HFFc6 (cell line): ENCODE data around the gene TSPAN15. TPM values are rescaled to one million over a fixed set of nuclear protein-coding genes. Genes with fewer than 3 reads are reported as not detected.
"Not testable (repeated sequence)": the region's sequence is repeated elsewhere in the genome, so short reads cannot be mapped to it uniquely, and the experiment has no call there.

Source experiments
- DNase-seq: peaks from one replicate; pipeline ENCODE4 v3.0.0-alpha.2; 2018
- H3K27ac Mint-ChIP-seq: 2 replicates; pipeline ENCODE4 v1.8.0; 2020; ENCODE audit warnings: mild to moderate bottlenecking, mixed read lengths
- H3K27me3 Mint-ChIP-seq: 2 replicates; pipeline ENCODE4 v1.8.0; 2021; ENCODE audit warnings: mild to moderate bottlenecking, moderate library complexity, mixed read lengths; ENCODE audit not compliant: insufficient read depth
- H3K36me3 Mint-ChIP-seq: 2 replicates; pipeline ENCODE4 v1.8.0; 2021; ENCODE audit warnings: low read depth, mixed read lengths
- H3K4me1 Mint-ChIP-seq: 2 replicates; pipeline ENCODE4 v1.8.0; 2020; ENCODE audit warnings: low read depth, mixed read lengths
- H3K4me3 Mint-ChIP-seq: 2 replicates; pipeline ENCODE4 v1.8.0; 2020; ENCODE audit warnings: mild to moderate bottlenecking, moderate library complexity, mixed read lengths
- H3K9me3 Mint-ChIP-seq: 2 replicates; pipeline ENCODE4 v1.8.0; 2020; ENCODE audit warnings: mild to moderate bottlenecking, mixed read lengths
- total RNA-seq, 6 experiments: library from RNA; stranded (reverse); fragmentation: NEBNext Ultra II Directional; extraction: Animal tissue kit (Norgen Biotek cat#: 25700); gene quantifications; 2 replicates in 1 of 6; 3 replicates in 5 of 6; pipeline ENCODE4 v1.2.3, GENCODE V29; 2021
- TF ChIP-seq, protein P1 (sequence below): fragments of 200-600 bp; sonication (generic); IDR thresholded peaks from 2 replicates; pipeline ENCODE4 v1.5.0; 2021; ENCODE audit warnings: antibody characterized with exemption, mild to moderate bottlenecking

TSPAN15 gene
- total RNA-seq, 6 experiments from 2014 or later, result 1.8 to 4.0 (median 2.1) TPM

DNA sequence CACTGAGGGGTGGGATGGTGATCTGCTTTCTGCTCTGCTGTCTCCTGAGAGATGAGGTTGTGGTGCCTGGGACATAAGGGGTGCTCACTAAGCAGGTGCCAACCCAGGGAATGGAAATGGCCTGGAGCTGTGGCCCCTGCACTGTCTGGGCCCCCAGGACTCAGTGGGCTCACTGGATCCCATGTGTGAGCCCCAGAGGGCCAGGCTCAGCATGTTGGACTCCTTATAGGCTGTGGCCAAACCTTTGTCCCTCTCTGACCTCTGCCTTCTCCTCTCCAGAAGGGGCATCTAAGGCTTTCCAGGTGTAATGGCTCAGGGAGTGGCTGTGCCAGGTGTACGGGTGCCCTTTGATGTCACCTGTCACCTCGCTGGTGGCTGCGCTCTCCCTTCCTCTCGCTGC, 65.5 kb downstream of the TSPAN15 start:
- H3K9me3 Mint-ChIP-seq, result no peaks in the 10 kb centered on the region

GRCh38 chr10:69517271-69517848, 66.1 kb downstream of the TSPAN15 start:
- H3K4me1 Mint-ChIP-seq, result no peaks in the 10 kb centered on the region
- no peak for DNase-seq
- no peaks in the 10 kb centered on the region for H3K9me3 Mint-ChIP-seq
- no peak overlapping the region for H3K27ac Mint-ChIP-seq
- H3K27me3 Mint-ChIP-seq, result peaks cover 25% of the 10 kb centered on the region
- TF ChIP-seq, protein P1, sequence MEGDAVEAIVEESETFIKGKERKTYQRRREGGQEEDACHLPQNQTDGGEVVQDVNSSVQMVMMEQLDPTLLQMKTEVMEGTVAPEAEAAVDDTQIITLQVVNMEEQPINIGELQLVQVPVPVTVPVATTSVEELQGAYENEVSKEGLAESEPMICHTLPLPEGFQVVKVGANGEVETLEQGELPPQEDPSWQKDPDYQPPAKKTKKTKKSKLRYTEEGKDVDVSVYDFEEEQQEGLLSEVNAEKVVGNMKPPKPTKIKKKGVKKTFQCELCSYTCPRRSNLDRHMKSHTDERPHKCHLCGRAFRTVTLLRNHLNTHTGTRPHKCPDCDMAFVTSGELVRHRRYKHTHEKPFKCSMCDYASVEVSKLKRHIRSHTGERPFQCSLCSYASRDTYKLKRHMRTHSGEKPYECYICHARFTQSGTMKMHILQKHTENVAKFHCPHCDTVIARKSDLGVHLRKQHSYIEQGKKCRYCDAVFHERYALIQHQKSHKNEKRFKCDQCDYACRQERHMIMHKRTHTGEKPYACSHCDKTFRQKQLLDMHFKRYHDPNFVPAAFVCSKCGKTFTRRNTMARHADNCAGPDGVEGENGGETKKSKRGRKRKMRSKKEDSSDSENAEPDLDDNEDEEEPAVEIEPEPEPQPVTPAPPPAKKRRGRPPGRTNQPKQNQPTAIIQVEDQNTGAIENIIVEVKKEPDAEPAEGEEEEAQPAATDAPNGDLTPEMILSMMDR, result no peak
- H3K36me3 Mint-ChIP-seq, result no peaks in the 10 kb centered on the region
- no peak overlapping the region for H3K4me3 Mint-ChIP-seq

More for the DNA sequence above, 65.5 kb downstream of the TSPAN15 start:
- H3K36me3 Mint-ChIP-seq, result no peaks in the 10 kb centered on the region
- TF ChIP-seq, protein P1, result no peak
- no peaks in the 10 kb centered on the region for H3K4me1 Mint-ChIP-seq
- no peak overlapping the region for H3K4me3 Mint-ChIP-seq
- H3K27ac Mint-ChIP-seq, result no peak overlapping the region
- H3K27me3 Mint-ChIP-seq, result peaks cover 24% of the 10 kb centered on the region
- DNase-seq, result no peak

- no peak overlapping the region for H3K27ac Mint-ChIP-seq
- TF ChIP-seq, protein P1, result no peak
- no peak overlapping the region for H3K4me3 Mint-ChIP-seq
- no peaks in the 10 kb centered on the region for H3K9me3 Mint-ChIP-seq
- H3K4me1 Mint-ChIP-seq, result no peaks in the 10 kb centered on the region
- no peak for DNase-seq
- no peaks in the 10 kb centered on the region for H3K36me3 Mint-ChIP-seq
- H3K27me3 Mint-ChIP-seq, result peaks cover 39% of the 10 kb centered on the region
These were observed 76.7 kb downstream of the TSPAN15 start for GRCh38 chr10:69527961-69528360.

- no peak overlapping the region for H3K27ac Mint-ChIP-seq
- TF ChIP-seq, protein P1, result no peak
- H3K9me3 Mint-ChIP-seq, result no peaks in the 10 kb centered on the region; the same call in 1 of the 2 replicates
- H3K4me3 Mint-ChIP-seq, result no peak overlapping the region
- no peaks in the 10 kb centered on the region for H3K36me3 Mint-ChIP-seq
- DNase-seq, result no peak
- peaks cover 45% of the 10 kb centered on the region for H3K27me3 Mint-ChIP-seq
- H3K4me1 Mint-ChIP-seq, result no peaks in the 10 kb centered on the region
These were observed 82.4 kb downstream of the TSPAN15 start for GRCh38 chr10:69533658-69534057.

GRCh38 chr10:69536521-69536920, 85.3 kb downstream of the TSPAN15 start:
- peaks cover 50% of the 10 kb centered on the region for H3K27me3 Mint-ChIP-seq
- H3K27ac Mint-ChIP-seq, H3K4me1 Mint-ChIP-seq, H3K4me3 Mint-ChIP-seq, H3K36me3 Mint-ChIP-seq, DNase-seq: not testable (repeated sequence)
- peaks cover 11% of the 10 kb centered on the region for H3K9me3 Mint-ChIP-seq

GRCh38 chr10:69537449-69537848, 86.2 kb downstream of the TSPAN15 start:
- Mint-ChIP-seq H3K4me3 (no peak overlapping the region), H3K9me3 (peaks cover 19% of the 10 kb centered on the region), H3K27ac (no peak overlapping the region), H3K36me3 (no peaks in the 10 kb centered on the region; the same call in 1 of the 2 replicates), H3K27me3 (peaks cover 56% of the 10 kb centered on the region), H3K4me1 (no peaks in the 10 kb centered on the region)
- TF ChIP-seq, protein P1, result no peak
- DNase-seq, result no peak
